ENCODE data around the gene HOXA1.

DNA sequence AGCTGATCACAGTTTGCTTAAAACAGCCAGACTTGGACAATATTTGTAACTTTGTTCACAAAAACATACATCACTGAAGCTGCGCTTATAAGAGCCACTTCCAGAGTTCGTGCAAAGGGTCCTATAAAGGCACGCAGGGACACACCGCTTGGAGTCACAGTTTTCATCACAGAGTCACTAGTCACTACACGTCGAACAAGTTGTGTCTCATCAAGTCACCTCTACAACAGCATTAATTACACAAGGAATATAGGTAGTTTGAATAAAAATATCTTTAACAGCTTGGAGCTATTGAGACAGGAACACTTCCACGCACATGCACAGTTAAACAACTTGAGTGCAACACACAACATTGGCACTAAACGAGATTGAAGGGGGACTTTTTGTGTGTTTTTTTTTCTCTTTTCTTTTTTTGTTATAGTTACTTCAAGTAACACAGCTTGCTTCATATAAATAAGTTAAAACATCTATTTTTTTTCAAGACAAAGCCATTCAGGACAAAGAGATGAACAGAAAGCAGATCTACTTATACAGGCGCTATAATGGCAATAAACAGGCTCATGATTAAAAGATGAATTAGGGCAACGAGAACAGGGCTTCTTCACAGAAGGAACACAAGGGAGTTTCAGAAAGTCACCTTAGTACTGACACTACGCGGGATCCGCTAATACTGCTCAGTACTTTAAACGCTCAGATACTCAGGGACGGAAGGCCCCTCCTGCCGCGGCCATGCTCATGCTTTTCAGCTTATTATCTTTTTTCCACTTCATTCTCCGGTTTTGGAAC, 45.5 kb upstream of the HOXA1 start:
- TF ChIP-seq POLR2A (IDR thresholded peaks at IDR 0.05): no peak
- TF ChIP-seq, protein P1, sequence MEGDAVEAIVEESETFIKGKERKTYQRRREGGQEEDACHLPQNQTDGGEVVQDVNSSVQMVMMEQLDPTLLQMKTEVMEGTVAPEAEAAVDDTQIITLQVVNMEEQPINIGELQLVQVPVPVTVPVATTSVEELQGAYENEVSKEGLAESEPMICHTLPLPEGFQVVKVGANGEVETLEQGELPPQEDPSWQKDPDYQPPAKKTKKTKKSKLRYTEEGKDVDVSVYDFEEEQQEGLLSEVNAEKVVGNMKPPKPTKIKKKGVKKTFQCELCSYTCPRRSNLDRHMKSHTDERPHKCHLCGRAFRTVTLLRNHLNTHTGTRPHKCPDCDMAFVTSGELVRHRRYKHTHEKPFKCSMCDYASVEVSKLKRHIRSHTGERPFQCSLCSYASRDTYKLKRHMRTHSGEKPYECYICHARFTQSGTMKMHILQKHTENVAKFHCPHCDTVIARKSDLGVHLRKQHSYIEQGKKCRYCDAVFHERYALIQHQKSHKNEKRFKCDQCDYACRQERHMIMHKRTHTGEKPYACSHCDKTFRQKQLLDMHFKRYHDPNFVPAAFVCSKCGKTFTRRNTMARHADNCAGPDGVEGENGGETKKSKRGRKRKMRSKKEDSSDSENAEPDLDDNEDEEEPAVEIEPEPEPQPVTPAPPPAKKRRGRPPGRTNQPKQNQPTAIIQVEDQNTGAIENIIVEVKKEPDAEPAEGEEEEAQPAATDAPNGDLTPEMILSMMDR (IDR thresholded peaks at IDR 0.05): no peak

Data from breast epithelium (tissue), 3 donors.